Stimulated activated naive CD8-positive, alpha-beta T cell treated with anti-CD3 and anti-CD28 coated beads, Interleukin-15, Interleukin-2, amounts not matched to agents 100 ng/mL and 50 ng/mL, for 24 hours (primary cell): ENCODE measurements around the gene ETHE1.
"Not testable (repeated sequence)": the region's sequence is repeated elsewhere in the genome, so short reads cannot be mapped to it uniquely, and the experiment has no call there.

Source experiments
- H3K27ac Mint-ChIP-seq: one replicate; pipeline ENCODE4 v1.8.0; 2021; ENCODE audit warnings: mild to moderate bottlenecking, mixed read lengths
- H3K27me3 Mint-ChIP-seq: one replicate; pipeline ENCODE4 v1.8.0; 2021; ENCODE audit warnings: mixed read lengths
- H3K36me3 Mint-ChIP-seq: one replicate; pipeline ENCODE4 v1.8.0; 2021; ENCODE audit warnings: low read depth, mixed read lengths
- H3K4me1 Mint-ChIP-seq: one replicate; pipeline ENCODE4 v1.8.0; 2021; ENCODE audit warnings: low read depth, mixed read lengths
- H3K4me3 Mint-ChIP-seq: one replicate; pipeline ENCODE4 v1.8.0; 2021; ENCODE audit warnings: mild to moderate bottlenecking, mixed read lengths
- H3K9me3 Mint-ChIP-seq: one replicate; pipeline ENCODE4 v1.8.0; 2021; ENCODE audit warnings: mixed read lengths

Gene ETHE1

DNA sequence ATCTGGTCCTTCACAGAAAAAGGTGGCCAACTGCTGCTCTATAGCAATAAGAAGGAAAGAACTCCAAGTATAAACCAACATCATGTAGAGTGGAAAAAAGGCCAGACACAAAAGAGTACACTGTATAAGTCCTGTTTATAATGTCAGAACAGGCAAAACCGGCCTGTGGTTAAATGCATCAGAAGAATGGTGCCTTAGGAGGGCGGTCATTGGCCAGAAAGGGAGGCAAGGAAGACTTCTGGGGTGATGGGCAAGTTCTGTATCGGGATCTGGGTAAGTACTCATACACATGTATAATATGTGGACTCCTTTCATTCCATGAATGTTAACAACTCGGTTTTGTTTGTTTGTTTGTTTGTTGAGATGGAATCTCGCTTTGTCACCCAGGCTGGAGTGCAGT is 4.1 kb downstream of the ETHE1 start:
- H3K36me3 Mint-ChIP-seq, result no peaks in the 10 kb centered on the region
- H3K4me3 Mint-ChIP-seq, result no peak overlapping the region
- no peaks in the 10 kb centered on the region for H3K9me3 Mint-ChIP-seq
- H3K27ac Mint-ChIP-seq, result no peak overlapping the region
- peaks cover 42% of the 10 kb centered on the region for H3K4me1 Mint-ChIP-seq
- H3K27me3 Mint-ChIP-seq, result no peaks in the 10 kb centered on the region

DNA sequence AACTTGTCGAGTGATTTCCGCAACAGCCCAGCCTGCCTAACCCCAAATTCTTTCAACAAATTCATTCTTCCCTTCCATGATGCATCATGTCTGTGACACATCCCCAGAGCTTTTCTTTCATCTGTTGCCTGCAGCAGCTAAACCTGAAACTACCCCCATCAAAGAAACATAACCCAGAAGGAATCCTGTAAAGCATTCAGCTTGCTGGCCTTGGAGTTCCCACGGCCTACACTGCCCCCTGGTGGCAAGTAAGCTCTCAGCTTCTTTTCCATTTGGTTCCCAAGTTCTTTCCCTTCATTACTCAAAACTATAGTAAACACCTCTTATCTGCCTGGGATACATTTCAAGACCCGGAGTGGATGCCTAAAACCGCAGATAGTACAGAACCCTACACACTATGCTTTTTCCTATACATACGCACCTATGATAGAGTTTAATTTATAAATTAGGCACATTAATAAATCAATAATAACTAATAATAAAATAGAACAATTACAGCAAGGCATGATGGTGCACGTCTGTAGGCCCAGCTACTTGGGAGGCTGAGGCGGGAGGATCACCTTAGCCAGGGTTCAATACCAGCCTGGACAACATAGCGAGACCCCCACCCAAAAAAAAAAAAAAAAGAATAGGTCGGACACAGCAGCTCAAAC is 7.4 kb downstream of the ETHE1 start:
- H3K9me3 Mint-ChIP-seq, result no peaks in the 10 kb centered on the region
- H3K4me3 Mint-ChIP-seq, result peak overlapping the region; percentile 37
- peak overlapping the region; percentile 18 for H3K27ac Mint-ChIP-seq

DNA sequence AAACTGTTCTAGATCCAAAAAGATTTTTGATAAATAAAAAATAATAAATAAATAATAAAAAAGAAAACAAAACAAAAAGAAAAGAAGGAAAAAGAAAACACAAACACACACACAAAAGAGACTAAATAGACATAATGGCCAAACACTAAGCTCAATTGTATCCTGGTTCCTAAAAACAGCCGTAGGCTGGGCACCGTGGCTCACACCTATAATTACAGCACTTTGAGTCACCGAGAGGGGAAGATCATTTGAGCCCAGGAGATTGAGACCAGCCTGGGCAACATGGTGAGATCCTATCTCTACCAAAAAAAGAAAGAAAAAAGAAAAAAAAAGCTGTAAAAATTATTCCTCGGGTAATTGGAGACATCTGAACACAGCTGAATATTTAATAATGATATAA is 8.9 kb downstream of the ETHE1 start:
- Mint-ChIP-seq H3K36me3 (peaks cover 5% of the 10 kb centered on the region), H3K4me3 (no peak overlapping the region), H3K4me1 (peaks cover 19% of the 10 kb centered on the region), H3K27me3 (no peaks in the 10 kb centered on the region), H3K27ac (no peak overlapping the region), H3K9me3 (no peaks in the 10 kb centered on the region)

More for the DNA sequence above, 7.4 kb downstream of the ETHE1 start:
- H3K36me3 Mint-ChIP-seq, result peaks cover 5% of the 10 kb centered on the region
- H3K4me1 Mint-ChIP-seq, result peaks cover 23% of the 10 kb centered on the region
- H3K27me3 Mint-ChIP-seq, result no peaks in the 10 kb centered on the region

DNA sequence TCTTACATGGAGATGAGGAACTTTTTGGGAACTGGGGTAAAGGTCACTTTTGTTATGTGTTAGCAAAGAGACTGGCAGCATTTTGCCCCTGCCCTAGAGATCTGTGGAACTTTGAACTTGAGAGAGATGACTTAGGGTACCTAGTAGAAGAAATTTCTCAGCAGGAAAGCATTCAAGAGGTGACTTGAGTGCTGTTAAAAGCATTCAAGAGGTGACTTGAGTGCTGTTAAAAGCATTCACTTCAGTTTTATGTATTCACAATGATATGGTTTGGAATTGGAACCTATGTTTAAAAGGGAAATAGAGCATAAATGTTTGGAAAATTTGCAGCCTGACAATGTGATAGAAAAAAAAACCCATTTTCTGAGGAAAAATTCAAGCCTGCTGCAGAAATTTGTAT is 14.6 kb downstream of the ETHE1 start:
- not testable (repeated sequence) for H3K4me3 Mint-ChIP-seq, H3K27ac Mint-ChIP-seq, H3K9me3 Mint-ChIP-seq, H3K27me3 Mint-ChIP-seq, H3K4me1 Mint-ChIP-seq
- H3K36me3 Mint-ChIP-seq, result peaks cover 17% of the 10 kb centered on the region

DNA sequence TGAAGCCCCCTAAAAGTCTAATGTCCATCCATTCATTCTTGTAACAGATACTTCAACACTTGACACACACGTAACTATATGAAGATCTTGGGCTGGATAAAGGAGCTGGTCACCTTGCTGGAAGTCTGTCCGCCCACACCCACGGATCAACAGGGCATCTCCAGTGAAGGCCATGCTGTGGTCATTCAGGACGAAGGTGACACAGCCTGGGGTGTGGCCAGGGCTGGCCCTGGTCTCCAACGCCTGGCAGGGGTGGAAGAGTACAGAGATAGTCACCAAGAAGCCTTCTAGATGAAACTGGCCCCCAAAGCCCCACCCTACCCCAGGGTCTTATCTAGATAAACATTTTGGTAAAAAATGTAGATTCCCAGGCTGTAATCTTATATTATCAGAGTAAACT is 15.7 kb downstream of the ETHE1 start:
- H3K9me3 Mint-ChIP-seq, result no peaks in the 10 kb centered on the region
- no peak overlapping the region for H3K4me3 Mint-ChIP-seq
- peaks cover 6% of the 10 kb centered on the region for H3K4me1 Mint-ChIP-seq
- H3K27me3 Mint-ChIP-seq, result no peaks in the 10 kb centered on the region
- H3K27ac Mint-ChIP-seq, result no peak overlapping the region
- H3K36me3 Mint-ChIP-seq, result peaks cover 17% of the 10 kb centered on the region

DNA sequence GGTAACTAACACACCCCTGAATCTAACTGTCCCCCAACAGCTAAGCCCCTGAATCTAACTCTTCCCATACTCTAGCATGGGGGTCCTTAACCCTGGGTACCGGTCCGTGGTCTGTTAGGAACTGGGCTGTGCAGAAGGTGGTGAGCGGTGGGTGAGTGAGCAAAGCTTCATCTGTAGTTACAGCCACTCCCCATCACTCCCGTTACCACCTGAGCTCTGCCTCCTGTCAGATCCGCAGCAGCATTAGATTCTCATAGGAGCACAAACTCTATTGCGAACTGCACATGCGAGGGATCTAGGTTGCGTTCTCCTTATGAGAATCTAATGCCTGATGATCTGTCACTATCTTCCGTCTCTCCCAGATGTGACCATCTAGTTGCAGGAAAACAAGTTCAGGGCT is 16.3 kb downstream of the ETHE1 start:
- H3K9me3 Mint-ChIP-seq, result no peaks in the 10 kb centered on the region
- no peak overlapping the region for H3K27ac Mint-ChIP-seq
- H3K36me3 Mint-ChIP-seq, result peaks cover 13% of the 10 kb centered on the region

DNA sequence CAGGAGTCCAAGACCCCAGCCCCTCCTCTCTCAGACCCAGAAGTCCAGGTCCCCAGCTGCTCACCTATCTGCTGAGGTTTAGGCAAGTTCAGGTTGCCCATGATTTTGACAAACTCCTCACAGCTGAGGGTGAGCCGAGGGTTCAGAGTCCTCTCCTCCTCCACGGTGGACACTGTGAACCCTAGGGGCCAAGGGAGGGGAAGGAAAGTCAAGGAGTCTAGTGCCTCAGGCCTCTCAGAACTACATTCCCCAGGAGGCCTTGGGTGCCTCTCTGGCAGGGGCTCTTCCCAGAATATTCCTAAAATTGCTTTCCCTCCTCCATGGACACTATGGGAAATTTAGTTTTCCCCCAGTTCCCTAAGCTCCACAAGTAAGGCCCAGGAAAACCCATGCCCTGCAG is 19.1 kb downstream of the ETHE1 start:
- Mint-ChIP-seq H3K36me3 (peaks cover 12% of the 10 kb centered on the region), H3K4me1 (peaks cover 21% of the 10 kb centered on the region), H3K27ac (no peak overlapping the region), H3K4me3 (no peak overlapping the region), H3K27me3 (no peaks in the 10 kb centered on the region), H3K9me3 (no peaks in the 10 kb centered on the region)

More for the DNA sequence above, 16.3 kb downstream of the ETHE1 start:
- H3K27me3 Mint-ChIP-seq, result no peaks in the 10 kb centered on the region
- peaks cover 2% of the 10 kb centered on the region for H3K4me1 Mint-ChIP-seq
- no peak overlapping the region for H3K4me3 Mint-ChIP-seq

DNA sequence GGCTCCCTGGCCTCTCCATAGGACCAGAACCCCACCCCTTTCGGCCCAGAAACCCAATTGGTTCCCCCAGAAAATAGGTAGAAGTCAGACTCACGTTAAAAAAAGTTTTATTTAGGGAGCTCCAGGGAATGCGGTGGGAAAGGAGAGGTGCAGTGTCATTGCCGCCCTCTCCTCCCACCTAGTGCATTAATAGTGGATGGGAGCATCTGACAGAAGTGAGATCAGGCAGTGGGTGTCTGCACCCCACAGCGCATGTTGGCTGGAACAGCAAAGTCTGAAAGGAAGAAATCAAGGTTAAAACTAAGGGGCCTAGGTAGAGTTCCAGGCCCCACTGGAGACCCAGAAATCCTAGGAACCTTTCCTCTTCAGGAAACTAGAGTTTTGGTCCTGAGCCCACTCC is 20.4 kb downstream of the ETHE1 start:
- H3K9me3 Mint-ChIP-seq, result no peaks in the 10 kb centered on the region
- H3K4me1 Mint-ChIP-seq, result peaks cover 30% of the 10 kb centered on the region
- peaks cover 12% of the 10 kb centered on the region for H3K36me3 Mint-ChIP-seq
- H3K27ac Mint-ChIP-seq, result no peak overlapping the region
- H3K4me3 Mint-ChIP-seq, result no peak overlapping the region
- H3K27me3 Mint-ChIP-seq, result no peaks in the 10 kb centered on the region

DNA sequence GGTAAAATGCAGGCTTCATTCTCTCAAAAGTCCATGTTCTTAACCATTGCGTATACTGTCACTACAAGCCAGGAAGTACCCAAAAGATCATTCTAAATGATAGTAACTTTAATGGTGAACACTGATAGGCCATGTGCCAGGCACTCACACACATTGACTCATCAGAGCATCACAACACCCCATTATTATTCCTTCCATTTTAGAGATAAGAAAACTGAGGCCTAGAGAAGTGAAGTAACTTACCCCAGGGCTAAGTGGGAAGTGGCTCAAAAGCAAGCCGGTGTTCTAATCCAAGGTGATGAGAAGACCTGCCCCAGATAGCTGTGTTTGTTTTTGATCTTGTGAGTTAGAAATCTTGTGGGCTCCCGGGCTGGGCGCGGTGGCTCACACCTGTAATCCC is 21.1 kb downstream of the ETHE1 start:
- Mint-ChIP-seq H3K9me3 (no peaks in the 10 kb centered on the region), H3K36me3 (peaks cover 12% of the 10 kb centered on the region), H3K4me1 (peaks cover 30% of the 10 kb centered on the region), H3K4me3 (no peak overlapping the region), H3K27me3 (no peaks in the 10 kb centered on the region), H3K27ac (no peak overlapping the region)

DNA sequence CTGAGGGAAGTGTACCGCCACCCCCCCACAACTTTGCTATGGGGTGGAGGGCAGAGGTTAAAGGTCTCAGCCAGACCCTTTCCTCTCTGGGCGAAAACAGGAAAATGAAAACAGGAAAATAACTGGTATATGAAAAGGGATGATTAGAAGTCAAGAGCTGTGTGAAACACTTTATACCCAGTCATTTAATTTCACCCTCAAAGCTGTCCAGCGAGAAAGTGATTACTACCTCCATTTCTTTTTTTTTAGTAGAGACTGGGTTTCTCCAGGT is 21.9 kb downstream of the ETHE1 start:
- H3K4me1 Mint-ChIP-seq, result peaks cover 30% of the 10 kb centered on the region
- peak overlapping the region; percentile 20 for H3K4me3 Mint-ChIP-seq
- no peaks in the 10 kb centered on the region for H3K9me3 Mint-ChIP-seq
- no peaks in the 10 kb centered on the region for H3K27me3 Mint-ChIP-seq
- H3K36me3 Mint-ChIP-seq, result peaks cover 11% of the 10 kb centered on the region
- peak overlapping the region; percentile 26 for H3K27ac Mint-ChIP-seq

DNA sequence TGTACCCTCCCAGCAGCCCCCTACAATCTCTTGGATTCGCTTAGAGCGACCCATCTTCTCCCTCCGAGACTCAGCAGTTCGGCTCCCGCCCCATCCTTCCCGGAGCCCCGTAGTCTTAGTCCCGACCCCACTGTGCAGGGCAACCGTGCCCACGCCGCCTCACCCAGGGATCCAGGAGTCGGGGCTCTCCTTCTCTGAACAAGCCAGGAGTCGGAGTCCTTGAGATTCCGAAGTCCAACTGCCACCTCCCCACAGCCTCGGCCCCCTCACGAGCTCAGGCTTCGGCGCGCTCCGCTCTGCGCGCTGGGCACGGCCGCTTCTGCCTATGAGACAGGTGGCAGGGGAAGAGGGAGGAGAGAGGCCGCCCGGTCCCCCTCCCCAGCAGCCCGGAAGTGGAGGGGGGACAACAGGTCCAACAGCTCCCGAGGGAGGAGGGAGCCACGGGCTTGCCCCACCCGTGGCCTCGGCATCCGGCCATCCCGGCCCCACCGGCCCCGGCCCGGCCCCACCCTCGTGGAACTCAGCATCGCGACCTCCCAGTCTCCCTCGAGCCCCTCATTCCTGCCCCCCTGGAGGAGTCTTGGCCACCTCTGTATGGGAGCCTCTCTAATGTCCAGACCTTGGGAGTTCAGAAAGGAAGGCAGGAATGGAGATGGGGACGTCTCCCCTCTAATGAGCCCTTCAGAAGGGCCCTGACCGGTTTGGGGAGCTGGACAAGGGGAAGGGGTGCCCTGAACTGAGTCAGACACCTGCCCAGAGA is 22.4 kb downstream of the ETHE1 start, which contains the start of gene PHLDB3:
Gene PHLDB3 (minus strand): TSS at position 321 of the 760 bp plus-strand sequence. CDS start 628 bp downstream, outside the sequence.
- Mint-ChIP-seq H3K36me3 (peaks cover 11% of the 10 kb centered on the region), H3K9me3 (no peaks in the 10 kb centered on the region), H3K27me3 (no peaks in the 10 kb centered on the region), H3K4me3 (peak within 1 kb of the TSS; percentile 90), H3K4me1 (peaks cover 30% of the 10 kb centered on the region), H3K27ac (peak within 1 kb of the TSS; percentile 95)

DNA sequence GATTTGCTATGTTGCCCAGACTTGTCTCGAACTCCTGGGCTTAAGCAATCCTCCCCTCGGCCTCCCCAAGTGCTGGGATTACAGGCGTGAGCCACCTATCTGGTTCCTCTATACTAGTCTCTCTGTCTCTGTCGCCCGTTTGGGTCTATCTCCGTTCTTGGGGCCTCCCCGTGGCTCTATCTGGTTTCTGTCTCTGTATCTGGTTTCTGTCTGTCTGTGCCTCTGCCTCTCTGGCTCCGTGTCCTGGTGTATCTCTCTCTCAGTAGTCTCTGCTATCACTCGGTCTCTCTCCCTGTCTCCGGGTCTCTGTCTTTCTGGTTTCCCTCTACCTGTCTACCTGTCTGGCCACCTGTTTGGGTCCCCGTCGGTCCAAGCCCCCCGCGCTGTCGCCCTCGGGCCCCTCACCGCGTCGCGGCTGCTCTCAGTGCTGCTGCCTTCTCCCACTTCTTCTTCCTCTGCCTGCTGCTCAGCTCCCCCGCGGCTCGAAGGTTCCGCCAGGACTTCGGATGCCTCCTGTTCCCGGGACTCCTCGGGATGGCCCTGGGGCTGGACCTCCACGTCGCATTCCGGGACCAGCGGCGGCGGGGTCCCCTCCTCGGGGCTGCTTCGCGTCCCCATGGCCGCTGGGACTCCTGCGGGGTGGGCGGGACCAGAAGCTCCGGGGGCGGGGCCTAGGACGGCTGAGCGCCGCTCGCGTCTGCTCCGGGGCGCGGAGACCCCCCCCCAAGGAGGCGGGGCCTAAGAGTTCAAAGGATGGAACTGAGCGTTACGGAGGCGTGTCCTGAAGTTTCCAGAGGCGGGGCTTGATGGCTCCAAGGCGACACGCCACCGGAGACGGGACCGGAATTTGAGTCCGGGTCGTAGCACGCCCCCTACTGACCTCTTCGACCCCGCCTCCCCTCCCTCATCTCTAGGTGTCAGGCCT is 23.2 kb downstream of the ETHE1 start:
- Mint-ChIP-seq H3K27ac (peak overlapping the region; percentile 95), H3K4me3 (peak overlapping the region; percentile 90), H3K9me3 (no peaks in the 10 kb centered on the region), H3K36me3 (peaks cover 7% of the 10 kb centered on the region), H3K27me3 (no peaks in the 10 kb centered on the region), H3K4me1 (peaks cover 30% of the 10 kb centered on the region)

DNA sequence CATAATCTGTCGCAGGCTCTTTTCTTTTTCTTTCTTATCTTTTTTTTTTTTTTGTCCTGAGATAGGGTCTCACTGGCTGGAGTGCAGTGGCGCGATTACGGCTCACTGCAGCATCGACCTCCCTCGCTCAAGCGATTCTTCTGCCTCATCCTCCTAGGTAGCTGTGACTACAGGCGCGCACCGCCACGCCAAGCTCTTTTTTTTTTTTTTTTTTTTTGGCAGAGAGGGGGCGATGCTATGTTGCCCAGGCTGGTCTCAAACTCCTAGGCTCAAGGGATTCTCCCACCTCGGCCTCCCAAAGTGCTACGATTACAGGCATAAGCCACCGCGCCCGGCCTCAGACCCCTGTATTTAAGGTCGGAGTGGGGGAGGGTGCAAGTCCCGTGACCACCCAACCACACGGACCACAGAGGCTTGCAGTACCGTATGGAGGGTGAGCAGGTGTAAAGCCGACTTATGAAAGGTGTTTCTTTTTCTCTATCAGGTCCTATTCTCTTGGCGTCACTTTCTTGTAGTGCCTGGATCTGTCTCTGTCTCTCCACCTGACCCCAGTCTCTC is 24.5 kb downstream of the ETHE1 start:
- peaks cover 30% of the 10 kb centered on the region for H3K4me1 Mint-ChIP-seq
- peak overlapping the region; percentile 90 for H3K4me3 Mint-ChIP-seq

DNA sequence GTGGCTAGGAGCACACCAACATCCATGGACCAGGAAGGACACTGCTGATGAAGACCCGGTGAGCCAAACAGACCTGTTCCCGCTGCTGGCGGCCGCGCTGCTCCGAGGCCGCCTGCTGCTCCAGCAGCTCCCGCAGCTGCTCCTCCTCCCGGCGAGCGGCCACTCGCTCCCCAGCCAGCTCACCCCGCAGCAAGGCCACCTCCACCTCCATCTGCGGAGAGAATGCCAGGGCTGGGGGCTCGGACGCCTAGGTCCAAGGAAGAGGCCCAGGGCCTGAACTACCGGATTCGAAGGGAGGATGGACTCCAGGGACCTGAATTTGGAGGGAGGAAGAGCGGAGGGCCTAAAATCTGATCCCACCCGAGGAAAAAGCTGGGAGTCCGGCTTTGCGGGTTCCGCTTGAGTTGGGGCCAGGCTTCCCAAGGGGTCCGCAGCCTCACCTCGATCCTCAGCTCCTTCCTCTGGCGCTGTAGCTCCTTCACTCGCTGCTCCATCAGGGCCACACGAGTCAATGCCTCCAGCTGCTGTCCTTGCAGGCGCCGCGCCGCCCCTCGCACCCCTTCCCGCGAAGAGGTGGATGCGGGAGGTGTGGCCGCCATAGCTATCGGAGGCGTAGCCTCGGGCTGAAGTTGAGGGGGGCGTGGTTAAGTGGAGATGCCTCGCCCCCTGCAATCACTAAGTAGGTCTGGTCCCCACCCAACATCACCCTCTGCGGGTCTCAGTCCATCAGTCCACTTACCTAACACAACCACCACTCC is 25.2 kb downstream of the ETHE1 start:
- Mint-ChIP-seq H3K9me3 (no peaks in the 10 kb centered on the region), H3K36me3 (peaks cover 6% of the 10 kb centered on the region), H3K27ac (no peak overlapping the region), H3K27me3 (no peaks in the 10 kb centered on the region), H3K4me1 (peaks cover 30% of the 10 kb centered on the region), H3K4me3 (no peak overlapping the region)

More for the DNA sequence above, 24.5 kb downstream of the ETHE1 start:
- H3K27ac Mint-ChIP-seq, result no peak overlapping the region
- H3K27me3 Mint-ChIP-seq, result no peaks in the 10 kb centered on the region
- H3K36me3 Mint-ChIP-seq, result peaks cover 4% of the 10 kb centered on the region
- H3K9me3 Mint-ChIP-seq, result no peaks in the 10 kb centered on the region
